HG03575 (cell line): Measurements from ENCODE around the gene EREG.

Experiments
- ATAC-seq: cut with Tn5 transposase; IDR thresholded peaks from one replicate; pipeline ENCODE4 v1.9.1; 2021; ENCODE audit not compliant: unreplicated experiment, insufficient number of reproducible peaks, low FRiP score; ENCODE audit errors: extremely low read depth

The EREG gene

GRCh38 chr4:74412225-74412624 lies 47.3 kb downstream of the EREG start:
- no peak for ATAC-seq

GRCh38 chr4:74413265-74413664 lies 48.3 kb downstream of the EREG start:
- ATAC-seq = no peak

DNA sequence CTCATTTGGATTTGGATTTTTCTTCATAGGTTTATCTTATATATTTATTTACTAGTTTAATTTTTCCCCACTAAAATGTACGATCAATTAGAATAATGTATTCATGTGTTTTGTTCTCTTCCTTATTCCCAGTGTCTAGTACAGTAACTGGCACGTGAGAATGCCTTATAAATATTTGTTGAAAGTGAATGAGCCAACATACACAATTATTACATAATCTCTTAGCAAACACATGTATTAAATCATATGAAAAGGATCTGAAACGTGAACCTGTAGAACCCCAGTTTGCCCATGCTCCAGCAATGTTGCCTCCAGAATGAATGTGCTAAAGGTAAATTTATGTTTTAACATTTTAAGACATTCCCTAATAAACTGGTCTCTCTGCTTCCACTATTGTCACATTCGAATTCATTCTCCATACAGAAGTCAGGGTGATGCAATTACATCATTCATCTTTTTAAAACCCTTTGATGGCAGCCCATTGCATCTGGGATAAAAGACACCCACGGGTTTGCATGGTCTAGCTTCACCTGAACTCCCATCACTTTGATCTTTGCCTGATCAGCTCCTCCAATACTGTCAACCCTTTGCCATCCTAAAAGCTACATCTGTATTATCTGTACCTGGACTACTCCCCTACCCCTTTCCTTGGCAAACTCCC lies 49.3 kb downstream of the EREG start:
- no peak for ATAC-seq

GRCh38 chr4:74415602-74416300 lies 50.8 kb downstream of the EREG start:
- ATAC-seq = no peak

- ATAC-seq = no peak
Measured at GRCh38 chr4:74418063-74418670, 53.2 kb downstream of the EREG start.

DNA sequence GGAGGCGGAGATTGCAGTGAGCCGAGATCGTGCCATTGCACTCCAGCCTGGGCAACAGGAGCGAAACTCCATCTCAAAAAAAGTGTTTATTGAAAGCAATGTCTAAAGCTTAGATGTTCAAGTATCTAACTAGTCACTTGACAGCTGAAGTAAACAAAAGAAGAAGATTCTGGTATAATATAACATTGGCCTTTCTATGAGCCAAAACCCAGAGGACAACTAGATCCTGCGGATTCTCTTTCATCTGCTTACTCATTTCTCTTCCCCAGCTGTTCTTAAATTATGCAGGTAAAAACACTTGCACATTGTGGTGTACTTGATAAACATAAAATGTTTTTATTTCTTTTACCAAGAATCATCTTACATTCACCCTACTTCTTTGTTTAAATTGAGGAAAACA lies 55.9 kb downstream of the EREG start:
- no peak for ATAC-seq

DNA sequence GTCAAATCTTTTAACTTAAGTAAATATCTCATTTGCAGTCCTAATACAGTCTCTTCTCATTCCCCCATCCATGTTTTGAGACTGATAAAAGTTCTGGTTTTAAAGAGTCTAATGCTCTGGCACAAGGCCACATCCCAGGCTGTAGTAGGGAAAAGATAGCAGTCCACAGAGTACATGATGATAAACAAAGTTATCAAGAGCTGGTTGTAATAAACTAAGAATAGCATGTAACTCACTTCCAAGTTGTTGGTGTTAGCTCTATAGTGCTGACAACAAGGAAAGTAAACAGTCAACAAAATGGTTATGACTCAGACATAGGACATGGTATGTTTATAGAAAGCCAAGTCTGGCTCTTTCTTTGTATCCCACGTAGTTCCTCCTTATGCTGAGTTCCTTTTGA lies 58.2 kb downstream of the EREG start:
- ATAC-seq = no peak

GRCh38 chr4:74424111-74424510 lies 59.2 kb downstream of the EREG start:
- no peak for ATAC-seq

GRCh38 chr4:74426101-74426500 lies 61.2 kb downstream of the EREG start:
- no peak for ATAC-seq

- ATAC-seq = no peak
Measured at GRCh38 chr4:74428276-74428675, 63.3 kb downstream of the EREG start.

GRCh38 chr4:74431113-74431826 lies 66.3 kb downstream of the EREG start:
- peak; percentile 68 for ATAC-seq

DNA sequence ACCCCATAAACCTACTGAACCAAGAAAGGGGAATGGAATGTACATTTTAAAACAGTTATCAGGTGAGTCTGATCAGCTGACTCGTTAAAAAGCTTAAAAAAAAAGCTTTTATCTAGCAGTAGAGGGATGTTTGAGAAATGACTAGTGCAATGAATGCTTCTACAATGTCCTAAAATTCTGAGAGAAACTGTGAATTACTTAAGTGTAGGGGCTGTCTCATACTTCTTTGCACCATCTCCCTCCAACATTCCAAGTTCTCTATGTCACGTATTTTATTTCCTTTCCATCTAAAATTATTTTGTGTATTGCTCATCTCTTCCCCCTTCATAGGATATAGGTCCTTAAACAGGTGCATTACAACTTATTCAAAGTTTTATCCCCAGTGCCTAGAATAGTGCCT lies 68.1 kb downstream of the EREG start:
- ATAC-seq = no peak

- no peak for ATAC-seq
Measured at GRCh38 chr4:74433541-74434172, 68.7 kb downstream of the EREG start.

GRCh38 chr4:74435296-74435695 lies 70.4 kb downstream of the EREG start:
- ATAC-seq = no peak

DNA sequence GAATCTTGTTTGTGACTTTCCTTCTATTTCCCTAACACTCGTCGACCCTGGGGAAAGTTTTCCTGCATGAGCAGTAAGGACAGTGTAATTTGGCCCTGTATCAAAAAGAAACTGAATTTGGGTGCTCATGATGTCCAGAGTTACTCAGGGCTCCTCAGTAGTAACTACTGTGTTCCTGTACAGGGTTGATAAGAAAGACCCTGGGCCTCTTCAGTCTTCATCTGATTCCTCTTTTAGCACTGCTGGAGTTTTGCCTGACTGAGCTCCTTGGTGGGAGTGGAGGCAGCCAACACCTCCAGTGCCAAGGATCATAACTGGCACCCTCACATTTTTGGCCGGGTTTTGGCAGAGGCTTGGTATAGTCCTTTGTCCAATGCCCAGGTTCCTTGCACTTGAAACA lies 72.9 kb downstream of the EREG start:
- no peak for ATAC-seq
